ENCODE measurements around the gene LIMS1. TPM values are rescaled to one million over a fixed set of nuclear protein-coding genes. Genes with fewer than 3 reads are reported as not detected.

The LIMS1 gene
- total RNA-seq, 4 donors from 2014 or later, result 55.5 to 87.2 (median 68.7) TPM

- 86% methylated on average over 6 of the region's 6 CpGs for WGBS
- DNase-seq (ENCODE audit: low spot score in 2 of 2), result no peak
- TF ChIP-seq POLR2AphosphoS5 (IDR thresholded peaks at IDR 0.05) (no peak), POLR2A (IDR thresholded peaks at IDR 0.05) (no peak), EP300 (IDR thresholded peaks at IDR 0.05) (no peak), CTCF (IDR thresholded peaks at IDR 0.05) (no peak)
- H3K4me1 ChIP-seq, result peaks cover 11% of the 10 kb centered on the region
- H3K4me3 ChIP-seq, result no peak overlapping the region
- no peak overlapping the region for H3K27ac ChIP-seq
- no peaks in the 10 kb centered on the region for H3K9me3 ChIP-seq
- no peaks in the 10 kb centered on the region for H3K27me3 ChIP-seq
- no peaks in the 10 kb centered on the region for H3K36me3 ChIP-seq
Measured at GRCh38 chr2:108560241-108560811, 26.1 kb downstream of the LIMS1 start.

DNA sequence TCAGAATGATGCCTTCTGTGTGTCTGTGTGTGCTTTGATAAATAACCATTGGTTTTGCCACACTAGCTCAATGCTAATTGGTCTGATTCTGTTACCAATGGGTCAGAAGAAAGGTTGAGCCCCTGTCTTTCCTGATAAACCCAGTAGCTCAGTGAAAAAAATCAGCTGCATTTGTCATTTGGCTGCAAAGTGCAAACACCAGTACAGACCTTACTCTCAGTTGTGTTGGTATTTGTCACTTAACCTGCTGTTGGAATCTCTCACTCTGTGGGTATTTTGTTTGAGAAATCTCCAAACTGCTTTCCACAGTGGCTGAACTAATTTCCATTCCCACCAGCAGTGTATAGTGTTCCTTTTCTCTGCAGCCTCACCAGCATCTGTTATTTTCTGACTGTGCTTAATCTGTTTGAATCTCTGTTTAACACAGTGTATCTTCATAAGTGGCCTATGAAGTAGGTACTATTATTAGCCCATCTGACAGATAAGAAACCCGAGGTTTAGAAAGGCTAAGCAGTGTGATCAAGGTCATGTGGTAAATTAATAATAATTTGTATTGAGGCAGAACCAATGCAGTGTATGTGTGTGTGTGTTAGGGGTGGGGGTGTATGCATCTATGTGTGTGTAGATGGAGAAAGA lies 26.7 kb downstream of the LIMS1 start:
- Histone ChIP-seq H3K9me3 (no peaks in the 10 kb centered on the region), H3K36me3 (no peaks in the 10 kb centered on the region), H3K4me1 (peaks cover 11% of the 10 kb centered on the region), H3K27ac (no peak overlapping the region), H3K27me3 (no peaks in the 10 kb centered on the region), H3K4me3 (no peak overlapping the region)
- no peak for DNase-seq (ENCODE audit: low spot score in 2 of 2)
- 63% methylated on average over 1 of the region's 1 CpG for WGBS
- TF ChIP-seq POLR2AphosphoS5 (IDR thresholded peaks at IDR 0.05), result no peak

DNA sequence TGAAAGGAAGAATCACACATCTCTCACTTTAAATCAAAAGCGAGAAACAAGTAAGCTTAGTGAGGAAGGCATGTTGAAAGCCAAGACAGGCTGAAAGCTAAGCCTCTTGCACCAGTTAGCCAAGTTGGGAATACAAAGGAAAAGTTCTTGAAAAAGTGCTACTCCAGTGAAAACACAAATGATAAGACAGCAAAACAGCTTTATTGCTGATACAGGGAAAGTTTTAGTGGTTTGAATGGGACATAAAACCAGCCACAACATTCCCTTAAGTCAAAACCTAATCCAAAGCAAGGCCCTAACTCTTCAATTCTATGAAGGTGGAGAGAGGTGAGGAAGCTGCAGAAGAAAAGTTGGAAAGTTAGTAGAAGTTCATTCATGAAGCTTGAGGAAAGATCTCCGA lies 28.0 kb downstream of the LIMS1 start:
- no peak for DNase-seq (ENCODE audit: low spot score in 2 of 2)
- Histone ChIP-seq H3K9me3 (no peaks in the 10 kb centered on the region), H3K27ac (no peak overlapping the region), H3K4me1 (peaks cover 11% of the 10 kb centered on the region), H3K4me3 (no peak overlapping the region), H3K36me3 (no peaks in the 10 kb centered on the region), H3K27me3 (no peaks in the 10 kb centered on the region)
- WGBS, result 99% methylated on average over 2 of the region's 2 CpGs
- TF ChIP-seq POLR2A (IDR thresholded peaks at IDR 0.05) (no peak), CTCF (IDR thresholded peaks at IDR 0.05) (no peak), POLR2AphosphoS5 (IDR thresholded peaks at IDR 0.05) (no peak), EP300 (IDR thresholded peaks at IDR 0.05) (no peak)

DNA sequence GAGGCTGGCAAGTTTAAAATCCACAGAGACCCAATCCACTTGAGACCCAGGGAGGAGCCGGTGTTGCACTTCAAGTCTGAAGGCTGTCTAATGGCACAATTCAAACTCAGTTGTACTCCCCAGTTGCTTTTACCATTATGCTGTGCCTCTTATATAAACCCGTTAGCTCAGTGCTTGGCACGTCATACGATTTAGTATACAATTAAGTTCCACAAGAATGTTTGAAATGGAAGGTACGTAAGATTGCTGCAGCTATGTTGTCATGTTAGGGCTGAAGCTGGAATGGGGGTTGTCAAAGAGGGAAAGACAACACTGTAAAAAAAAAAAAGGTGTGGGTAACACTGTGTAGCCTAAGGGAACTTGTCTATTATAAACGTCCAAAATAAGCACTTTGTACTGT lies 30.2 kb downstream of the LIMS1 start:
- Histone ChIP-seq H3K27ac (no peak overlapping the region), H3K4me1 (peaks cover 11% of the 10 kb centered on the region), H3K4me3 (no peak overlapping the region), H3K27me3 (no peaks in the 10 kb centered on the region), H3K36me3 (no peaks in the 10 kb centered on the region), H3K9me3 (no peaks in the 10 kb centered on the region)
- WGBS, result 83% methylated on average over 6 of the region's 6 CpGs
- TF ChIP-seq POLR2AphosphoS5 (IDR thresholded peaks at IDR 0.05), result no peak
- no peak for TF ChIP-seq POLR2A (IDR thresholded peaks at IDR 0.05)
- TF ChIP-seq CTCF (IDR thresholded peaks at IDR 0.05), result no peak
- TF ChIP-seq EP300 (IDR thresholded peaks at IDR 0.05), result no peak
- no peak for DNase-seq (ENCODE audit: low spot score in 2 of 2)

- WGBS, result 69% methylated on average over 3 of the region's 3 CpGs
- no peak for DNase-seq (ENCODE audit: low spot score in 2 of 2)
- no peak overlapping the region for H3K4me3 ChIP-seq
- TF ChIP-seq POLR2AphosphoS5 (IDR thresholded peaks at IDR 0.05) (no peak), EP300 (IDR thresholded peaks at IDR 0.05) (no peak), CTCF (IDR thresholded peaks at IDR 0.05) (no peak), POLR2A (IDR thresholded peaks at IDR 0.05) (no peak)
- no peaks in the 10 kb centered on the region for H3K27me3 ChIP-seq
- no peaks in the 10 kb centered on the region for H3K9me3 ChIP-seq
- H3K4me1 ChIP-seq, result peaks cover 11% of the 10 kb centered on the region
- H3K36me3 ChIP-seq, result no peaks in the 10 kb centered on the region
- no peak overlapping the region for H3K27ac ChIP-seq
Measured at GRCh38 chr2:108565778-108566375, 31.6 kb downstream of the LIMS1 start.
